ENCODE data around the gene DLGAP1.

Gene DLGAP1

GRCh38 chr18:3898861-3899613 is 556.1 kb downstream of the DLGAP1 start:
- DNase-seq (ENCODE audit: low read depth), result no peak

- DNase-seq (ENCODE audit: low read depth), result no peak
Measured at GRCh38 chr18:3892152-3892551, 563.0 kb downstream of the DLGAP1 start.

- no peak for DNase-seq (ENCODE audit: low read depth)
Measured at GRCh38 chr18:3891245-3891644, 563.9 kb downstream of the DLGAP1 start.

GRCh38 chr18:3889803-3890202 is 565.3 kb downstream of the DLGAP1 start:
- DNase-seq (ENCODE audit: low read depth), result no peak

- no peak for DNase-seq (ENCODE audit: low read depth)
Measured at GRCh38 chr18:3889121-3889520, 566.0 kb downstream of the DLGAP1 start.

GRCh38 chr18:3886575-3887322 is 568.4 kb downstream of the DLGAP1 start:
- no peak for DNase-seq (ENCODE audit: low read depth)

GRCh38 chr18:3885209-3885792 is 569.8 kb downstream of the DLGAP1 start:
- no peak for DNase-seq (ENCODE audit: low read depth)

- no peak for DNase-seq (ENCODE audit: low read depth)
Measured at GRCh38 chr18:3879836-3880120, 575.3 kb downstream of the DLGAP1 start.

- DNase-seq (ENCODE audit: low read depth), result no peak
Measured at GRCh38 chr18:3879114-3879835, 575.8 kb downstream of the DLGAP1 start.

GRCh38 chr18:3878401-3878800 is 576.7 kb downstream of the DLGAP1 start:
- no peak for DNase-seq (ENCODE audit: low read depth)

- no peak for DNase-seq (ENCODE audit: low read depth)
Measured at GRCh38 chr18:3877678-3878077, 577.4 kb downstream of the DLGAP1 start.

GRCh38 chr18:3875961-3876360 is 579.1 kb downstream of the DLGAP1 start:
- no peak for DNase-seq (ENCODE audit: low read depth)

- DNase-seq (ENCODE audit: low read depth), result no peak
Measured at GRCh38 chr18:3875376-3875775, 579.7 kb downstream of the DLGAP1 start.

GRCh38 chr18:3874581-3874980 is 580.5 kb downstream of the DLGAP1 start:
- no peak for DNase-seq (ENCODE audit: low read depth)

- no peak for DNase-seq (ENCODE audit: low read depth)
Measured at GRCh38 chr18:3874125-3874524, 581.0 kb downstream of the DLGAP1 start.

GRCh38 chr18:3873698-3874097 is 581.4 kb downstream of the DLGAP1 start:
- DNase-seq (ENCODE audit: low read depth), result no peak

GRCh38 chr18:3873211-3873610 is 581.9 kb downstream of the DLGAP1 start:
- DNase-seq (ENCODE audit: low read depth), result no peak

GRCh38 chr18:3872641-3873040 is 582.5 kb downstream of the DLGAP1 start:
- DNase-seq (ENCODE audit: low read depth), result no peak

GRCh38 chr18:3871687-3872086 is 583.4 kb downstream of the DLGAP1 start:
- DNase-seq (ENCODE audit: low read depth), result no peak

GRCh38 chr18:3870914-3871313 is 584.2 kb downstream of the DLGAP1 start:
- DNase-seq (ENCODE audit: low read depth), result no peak

GRCh38 chr18:3869848-3870247 is 585.3 kb downstream of the DLGAP1 start:
- no peak for DNase-seq (ENCODE audit: low read depth)

GRCh38 chr18:3867864-3868311 is 587.2 kb downstream of the DLGAP1 start:
- DNase-seq (ENCODE audit: low read depth), result no peak

GRCh38 chr18:3867236-3867635 is 587.9 kb downstream of the DLGAP1 start:
- no peak for DNase-seq (ENCODE audit: low read depth)
